ENCODE results near the gene PITHD1. TPM values are rescaled to one million over a fixed set of nuclear protein-coding genes. Genes with fewer than 3 reads are reported as not detected.
A peak's percentile ranks its signal among the peaks of the same experiment; 100 is the strongest.
"Not testable (repeated sequence)": the region's sequence is repeated elsewhere in the genome, so short reads cannot be mapped to it uniquely, and the experiment has no call there.

The PITHD1 gene
- total RNA-seq, 4 donors from 2014 or later = 64.2 to 105 (median 68.0) TPM

GRCh38 chr1:23774174-23774880, 3.9 kb upstream of the PITHD1 start:
- no peak for DNase-seq (ENCODE audit: low spot score in 2 of 2)
- peaks cover 0 to 14% (median 0%) of the 10 kb centered on the region in 3 donors for H3K36me3 ChIP-seq
- no peak for TF ChIP-seq EP300 (IDR thresholded peaks at IDR 0.05)
- TF ChIP-seq CTCF (IDR thresholded peaks at IDR 0.05) = no peak
- TF ChIP-seq POLR2A (IDR thresholded peaks at IDR 0.05) = no peak
- WGBS, 2 donors = 72 to 79% methylated on average over 6 of the region's 6 CpGs
- H3K4me3 ChIP-seq = no peak overlapping the region
- no peaks in the 10 kb centered on the region for H3K9me3 ChIP-seq
- H3K27me3 ChIP-seq = no peaks in the 10 kb centered on the region
- no peak overlapping the region for H3K27ac ChIP-seq
- H3K4me1 ChIP-seq = peaks cover 0 to 30% (median 13%) of the 10 kb centered on the region in 4 donors

- H3K27ac ChIP-seq = no peak overlapping the region
- no peak for DNase-seq (ENCODE audit: low spot score in 2 of 2)
- TF ChIP-seq EP300 (IDR thresholded peaks at IDR 0.05) (no peak), CTCF (IDR thresholded peaks at IDR 0.05) (no peak), POLR2A (IDR thresholded peaks at IDR 0.05) (no peak)
- no peaks in the 10 kb centered on the region for H3K27me3 ChIP-seq
- H3K4me1 ChIP-seq = peaks cover 3 to 48% (median 16%) of the 10 kb centered on the region in 4 donors
- H3K9me3 ChIP-seq = no peaks in the 10 kb centered on the region
- H3K4me3 ChIP-seq = no peak overlapping the region
- H3K36me3 ChIP-seq = peaks cover 0 to 15% (median 0%) of the 10 kb centered on the region in 3 donors
- 73 to 89% methylated on average over 2 of the region's 2 CpGs for WGBS, 2 donors
Observed at GRCh38 chr1:23776217-23776616, 2.0 kb upstream of the PITHD1 start.

DNA sequence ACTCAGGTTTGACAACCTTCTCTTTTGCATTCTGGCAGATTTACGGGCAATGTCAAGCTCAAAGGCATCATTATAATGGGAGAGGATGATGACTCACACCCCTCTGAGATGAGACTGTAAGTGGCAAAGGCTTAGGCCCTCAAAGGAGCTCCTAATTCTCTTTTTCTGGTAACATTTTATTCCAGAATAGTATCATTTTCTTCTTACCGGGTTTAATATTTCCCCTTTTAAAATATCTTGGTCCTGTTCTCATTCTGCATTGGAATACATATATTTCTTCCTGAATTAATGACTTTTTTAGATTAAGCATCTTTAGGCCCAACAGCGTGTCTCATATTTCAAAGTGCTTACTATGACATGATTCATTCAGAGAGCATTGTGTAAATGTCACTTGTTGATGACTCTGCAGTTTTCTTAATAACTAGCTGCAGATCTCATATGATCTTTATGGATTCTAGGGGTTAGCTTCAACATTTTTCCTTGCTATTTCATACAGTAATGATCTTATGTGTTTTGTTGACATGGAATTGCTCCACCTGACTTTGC, 1.7 kb downstream of the PITHD1 start:
- TF ChIP-seq POLR2A (IDR thresholded peaks at IDR 0.05) = no peak
- TF ChIP-seq CTCF (IDR thresholded peaks at IDR 0.05) = no peak
- WGBS, 2 donors = 53 to 58% methylated on average over 3 of the region's 3 CpGs
- H3K4me1 ChIP-seq = peaks cover 3 to 52% (median 16%) of the 10 kb centered on the region in 4 donors

GRCh38 chr1:23783141-23783540, 4.9 kb downstream of the PITHD1 start:
- WGBS, 2 donors = 92 to 93% methylated on average over 11 of the region's 11 CpGs
- H3K36me3 ChIP-seq = peaks cover 0 to 73% (median 7%) of the 10 kb centered on the region in 3 donors

More for the DNA sequence above, 1.7 kb downstream of the PITHD1 start:
- no peaks in the 10 kb centered on the region for H3K9me3 ChIP-seq
- DNase-seq (ENCODE audit: low spot score in 2 of 2) = no peak
- no peaks in the 10 kb centered on the region for H3K27me3 ChIP-seq
- no peak overlapping the region for H3K4me3 ChIP-seq
- H3K27ac ChIP-seq = peak overlapping the region in 2 of 4 donors; percentile 24 to 95
- peaks cover 0 to 40% (median 0%) of the 10 kb centered on the region in 3 donors for H3K36me3 ChIP-seq

DNA sequence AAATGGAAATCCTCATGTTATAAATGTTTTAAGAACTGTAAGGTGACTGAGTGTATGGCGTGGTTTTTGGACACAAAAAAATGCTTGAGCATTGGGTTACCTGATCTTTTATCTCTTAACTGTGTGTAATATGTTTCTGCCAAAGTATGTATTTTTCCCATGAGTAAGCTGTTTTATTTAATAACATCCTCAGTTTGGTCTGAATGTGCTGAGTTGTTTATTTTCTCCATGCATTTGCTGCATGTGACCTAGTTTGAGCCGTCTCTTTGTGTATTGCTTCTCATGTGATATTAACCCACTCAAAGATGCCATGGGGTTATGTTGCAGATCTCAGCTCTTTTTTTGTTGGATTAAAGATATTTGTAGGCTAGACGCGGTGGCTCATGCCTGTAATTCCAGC, 6.6 kb downstream of the PITHD1 start:
- Histone ChIP-seq H3K4me1 (peaks cover 0 to 21% (median under 1%) of the 10 kb centered on the region in 4 donors), H3K27ac (peak overlapping the region in 2 of 4 donors; percentile 28 to 66), H3K9me3 (no peaks in the 10 kb centered on the region), H3K4me3 (no peak overlapping the region), H3K27me3 (no peaks in the 10 kb centered on the region), H3K36me3 (peaks cover 0 to 86% (median 7%) of the 10 kb centered on the region in 3 donors)
- DNase-seq (ENCODE audit: low spot score in 2 of 2) = no peak
- TF ChIP-seq POLR2A (IDR thresholded peaks at IDR 0.05) = no peak
- peak in 1 of 2 donors; percentile 56 for TF ChIP-seq EP300 (IDR thresholded peaks at IDR 0.05)
- WGBS, 2 donors = 69 to 80% methylated on average over 4 of the region's 4 CpGs

More at GRCh38 chr1:23783141-23783540, 4.9 kb downstream of the PITHD1 start:
- H3K4me3 ChIP-seq; H3K27me3 ChIP-seq; DNase-seq (ENCODE audit: low spot score in 2 of 2); H3K9me3 ChIP-seq; H3K27ac ChIP-seq: not testable (repeated sequence)
- H3K4me1 ChIP-seq = peaks cover 3 to 34% (median 9%) of the 10 kb centered on the region in 4 donors

- Histone ChIP-seq H3K36me3 (peaks cover 0 to 62% (median 7%) of the 10 kb centered on the region in 3 donors), H3K4me3 (no peak overlapping the region), H3K27ac (no peak overlapping the region), H3K27me3 (no peaks in the 10 kb centered on the region), H3K9me3 (no peaks in the 10 kb centered on the region), H3K4me1 (peaks cover 0 to 28% (median 16%) of the 10 kb centered on the region in 4 donors)
- TF ChIP-seq EP300 (IDR thresholded peaks at IDR 0.05) (no peak), POLR2A (IDR thresholded peaks at IDR 0.05) (no peak), CTCF (IDR thresholded peaks at IDR 0.05) (no peak)
- WGBS, 2 donors = 90 to 92% methylated on average over 3 of the region's 3 CpGs
- no peak for DNase-seq (ENCODE audit: low spot score in 2 of 2)
Observed at GRCh38 chr1:23787701-23788100, 9.5 kb downstream of the PITHD1 start.

Data from tibial nerve (tissue), 4 donors.